Hematopoietic multipotent progenitor cell treated with erythropoietin and hydrocortisone succinate and interleukin-3 and kit ligand, for 4 days (in vitro differentiated cells): ENCODE results near the gene STK25.
"Not testable (repeated sequence)": the region's sequence is repeated elsewhere in the genome, so short reads cannot be mapped to it uniquely, and the experiment has no call there.

ENCODE experiments used
- DNase-seq: peaks from one replicate; pipeline ENCODE4 v3.0.0-alpha.2; 2015

STK25 gene

GRCh38 chr2:241461693-241462677 is 46.4 kb downstream of the STK25 start:
- DNase-seq, result no peak

DNA sequence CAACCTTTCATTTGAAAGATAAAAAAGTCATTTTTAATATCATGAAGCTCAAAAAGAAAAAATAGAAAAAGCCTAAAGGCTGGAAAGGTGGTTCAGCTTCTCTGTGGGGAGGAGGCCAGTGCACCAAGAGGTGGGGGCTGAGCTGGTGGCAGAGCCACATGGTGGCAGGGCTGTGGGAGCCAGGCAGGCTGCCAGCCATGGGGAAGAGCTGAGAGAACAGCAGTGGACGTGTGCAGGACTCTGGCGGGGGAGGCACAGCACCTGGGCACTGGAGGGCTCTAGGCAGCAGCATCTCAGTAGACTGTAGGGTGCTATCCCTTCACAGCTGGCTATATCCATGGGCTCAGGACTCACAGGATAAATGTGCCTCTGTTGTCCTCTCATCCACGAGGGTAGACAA is 47.8 kb downstream of the STK25 start:
- no peak for DNase-seq

- DNase-seq, result no peak
These were observed 48.9 kb downstream of the STK25 start for GRCh38 chr2:241459520-241459919.

DNA sequence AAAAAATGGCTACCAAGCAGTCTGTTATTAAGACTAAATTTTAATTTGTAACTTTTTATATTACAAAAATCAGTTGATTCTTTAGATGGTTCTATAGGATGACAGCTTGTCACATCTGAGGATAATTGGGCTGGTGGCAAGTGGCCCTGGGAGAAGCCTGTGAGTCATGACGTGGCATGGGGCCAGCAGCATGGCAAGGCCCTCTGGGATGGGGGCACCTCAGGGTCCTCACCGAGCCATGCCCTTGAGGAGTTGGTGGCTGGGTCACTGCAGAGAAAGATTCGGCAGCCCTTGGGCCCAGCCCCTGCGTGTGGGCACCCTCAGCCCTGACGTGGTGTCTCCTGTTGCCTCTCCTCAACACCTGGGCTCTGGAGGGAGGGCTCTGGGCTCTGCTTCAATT is 49.7 kb downstream of the STK25 start:
- no peak for DNase-seq

DNA sequence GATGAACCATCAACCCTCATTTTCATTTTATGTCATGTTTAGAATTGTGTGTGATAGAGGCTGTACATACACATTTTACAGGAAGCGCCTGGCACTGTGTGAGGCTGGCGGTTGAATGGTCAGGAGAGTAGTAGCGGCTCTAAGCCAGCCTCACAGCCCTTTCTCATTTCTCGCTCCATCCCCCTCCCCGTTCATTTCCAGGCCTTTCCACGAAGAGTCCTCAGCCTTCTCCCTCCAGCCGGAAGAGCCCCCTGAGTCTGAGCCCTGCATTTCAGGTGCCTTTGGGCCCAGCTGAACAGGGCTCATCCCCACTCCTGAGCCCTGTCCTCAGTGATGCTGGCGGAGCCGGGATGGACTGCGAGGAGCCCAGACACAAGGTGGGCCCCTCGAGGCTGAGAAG is 51.8 kb downstream of the STK25 start:
- no peak for DNase-seq

GRCh38 chr2:241454837-241455485 is 53.4 kb downstream of the STK25 start:
- DNase-seq, result peak; percentile 10

DNA sequence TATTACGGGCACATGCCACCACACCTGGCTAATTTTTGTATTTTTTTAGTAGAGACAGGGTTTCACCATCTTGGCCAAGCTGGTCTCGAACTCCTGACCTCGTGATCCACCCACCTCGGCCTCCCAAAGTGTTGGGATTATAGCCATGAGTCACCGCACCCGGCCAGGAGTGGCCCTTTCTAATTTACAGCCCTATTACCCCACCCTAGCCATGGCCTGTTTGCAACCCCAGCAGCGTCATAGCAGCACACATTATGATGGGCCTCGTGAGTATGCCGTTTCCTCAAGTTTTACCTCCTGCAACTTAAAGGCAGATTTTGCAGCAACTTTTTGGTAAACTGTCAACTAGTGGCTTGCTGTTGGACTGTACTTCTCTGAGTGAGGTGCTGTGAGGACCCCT is 54.5 kb downstream of the STK25 start:
- DNase-seq, result not testable (repeated sequence)

GRCh38 chr2:241451840-241452506 is 56.4 kb downstream of the STK25 start:
- DNase-seq, result no peak

GRCh38 chr2:241450092-241450491 is 58.3 kb downstream of the STK25 start:
- DNase-seq, result not testable (repeated sequence)

GRCh38 chr2:241445426-241445825 is 63.0 kb downstream of the STK25 start:
- no peak for DNase-seq

DNA sequence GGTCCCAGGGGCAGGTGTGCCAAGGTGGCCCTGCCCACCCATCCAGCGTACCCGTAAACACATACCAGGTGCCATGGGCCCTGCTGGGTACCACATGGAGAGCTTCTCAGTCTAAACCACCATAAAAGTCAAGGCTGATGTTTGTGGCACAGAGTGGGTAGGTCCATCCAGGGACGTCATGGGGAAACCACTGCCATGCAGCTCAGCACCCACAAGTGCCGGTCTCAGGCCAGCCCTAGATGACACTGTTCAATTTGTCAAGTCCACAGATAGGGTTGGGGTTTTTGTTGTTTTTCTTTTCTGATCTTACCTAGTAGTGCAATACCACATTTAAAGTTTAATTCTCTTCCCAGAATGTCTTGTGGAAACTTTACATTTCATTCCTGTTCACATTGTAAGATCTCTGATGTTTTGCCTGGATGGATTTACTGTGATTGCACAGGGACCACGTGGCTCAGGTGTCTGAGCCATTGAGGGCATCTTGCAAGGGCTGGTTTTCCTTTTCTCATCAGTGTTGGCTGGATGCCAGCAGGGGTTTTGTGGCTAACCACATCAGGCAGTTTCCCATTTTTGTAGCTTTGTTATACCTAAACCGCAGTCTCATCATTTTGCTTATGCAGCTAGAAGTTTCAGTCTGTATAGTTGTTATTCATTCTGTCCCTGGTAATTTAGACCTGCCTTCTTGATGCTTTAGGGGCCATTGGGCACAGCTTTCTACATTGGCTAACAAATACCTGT is 64.7 kb downstream of the STK25 start:
- DNase-seq, result peak; percentile 93
